WTC11 (cell line): ENCODE measurements around the gene VAMP2. TPM values are rescaled to one million over a fixed set of nuclear protein-coding genes. Genes with fewer than 3 reads are reported as not detected.

ENCODE experiments used
- ATAC-seq: fragments of 200-7000 bp; cut with Tn5 transposase; 2 replicates; pipeline ENCODE4 v1.10.0; 2021; ENCODE audit warnings: mild to moderate bottlenecking, moderate library complexity
- CTCF ChIA-PET: fragments of 300-600 bp; sonication (Branson Sonifier 250); formaldehyde crosslinking; loops from one replicate; lab custom pipeline; 2021; ENCODE audit warnings: antibody characterized with exemption; lab: Charles Lee
- POLR2A ChIA-PET: fragments of 350-600 bp; sonication (Branson Sonifier 250); formaldehyde crosslinking; loops from one replicate; lab custom pipeline; 2021; ENCODE audit warnings: antibody characterized with exemption; lab: Charles Lee
- DNase-seq: peaks from one replicate; pipeline ENCODE4 v3.0.0; 2021; ENCODE audit warnings: low spot score
- H3K27ac Mint-ChIP-seq: 2 replicates; pipeline ENCODE4 v1.8.0; 2021; ENCODE audit warnings: mixed read lengths
- H3K27me3 Mint-ChIP-seq: 2 replicates; pipeline ENCODE4 v1.8.0; 2021; ENCODE audit warnings: low read depth, mild to moderate bottlenecking, moderate library complexity, mixed read lengths
- H3K36me3 Mint-ChIP-seq: 2 replicates; pipeline ENCODE4 v1.8.0; 2021; ENCODE audit warnings: mixed read lengths
- H3K4me1 Mint-ChIP-seq: 2 replicates; pipeline ENCODE4 v1.8.0; 2022; ENCODE audit warnings: mixed read lengths
- H3K4me3 Mint-ChIP-seq: 2 replicates; pipeline ENCODE4 v1.8.0; 2021; ENCODE audit warnings: mild to moderate bottlenecking, moderate library complexity, mixed read lengths
- H3K9me3 Mint-ChIP-seq: 2 replicates; pipeline ENCODE4 v1.8.0; 2021; ENCODE audit warnings: mixed read lengths
- AFF4 ChIP-seq: sonication (generic); formaldehyde crosslinking; IDR thresholded peaks from 2 replicates; pipeline ENCODE4 v1.8.1; 2023; ENCODE audit warnings: mild to moderate bottlenecking, missing genetic modification reagents, borderline replicate concordance
- ATF2 ChIP-seq: sonication (generic); formaldehyde crosslinking; IDR thresholded peaks from 2 replicates; pipeline ENCODE4 v1.8.1; 2022; ENCODE audit warnings: low read depth, missing genetic modification reagents, borderline replicate concordance
- CBFB ChIP-seq: sonication (generic); formaldehyde crosslinking; IDR thresholded peaks from 2 replicates; pipeline ENCODE4 v1.8.1; 2022; ENCODE audit warnings: mild to moderate bottlenecking, low read depth, missing genetic modification reagents
- IRF1 ChIP-seq: sonication (generic); formaldehyde crosslinking; IDR thresholded peaks from 2 replicates; pipeline ENCODE4 v1.8.0; 2023; ENCODE audit warnings: missing genetic modification reagents
- JUN ChIP-seq: sonication (generic); formaldehyde crosslinking; IDR thresholded peaks from 2 replicates; pipeline ENCODE4 v1.8.0; 2023; ENCODE audit warnings: mild to moderate bottlenecking, missing genetic modification reagents
- MLX ChIP-seq: sonication (generic); formaldehyde crosslinking; IDR thresholded peaks from 2 replicates; pipeline ENCODE4 v1.8.1; 2023; ENCODE audit warnings: mild to moderate bottlenecking, missing genetic modification reagents, moderate library complexity
- NR1H2 ChIP-seq: sonication (generic); formaldehyde crosslinking; IDR thresholded peaks from 2 replicates; pipeline ENCODE4 v1.9.0; 2021; ENCODE audit warnings: mild to moderate bottlenecking, moderate library complexity, missing genetic modification reagents
- NR3C1 ChIP-seq: sonication (generic); formaldehyde crosslinking; conservative IDR thresholded peaks from 2 replicates; pipeline ENCODE4 v1.8.1; 2023; ENCODE audit warnings: low read depth, mild to moderate bottlenecking, missing genetic modification reagents
- OVOL2 ChIP-seq: fragments of 250-450 bp; sonication (Bioruptor Pico); IDR thresholded peaks from 2 replicates; pipeline ENCODE4 v1.9.0; 2021; ENCODE audit warnings: mild to moderate bottlenecking, borderline replicate concordance
- RELA ChIP-seq: sonication (generic); formaldehyde crosslinking; IDR thresholded peaks from 2 replicates; pipeline ENCODE4 v1.8.1; 2022; ENCODE audit warnings: missing genetic modification reagents, mild to moderate bottlenecking, borderline replicate concordance
- SMAD3 ChIP-seq: sonication (generic); formaldehyde crosslinking; IDR thresholded peaks from 2 replicates; pipeline ENCODE4 v1.8.0; 2022; ENCODE audit warnings: missing genetic modification reagents, mild to moderate bottlenecking, borderline replicate concordance
- TEAD1 ChIP-seq: sonication (generic); formaldehyde crosslinking; IDR thresholded peaks from 2 replicates; pipeline ENCODE4 v1.8.0; 2022; ENCODE audit warnings: mild to moderate bottlenecking, missing genetic modification reagents
- ZNF121 ChIP-seq: sonication (generic); formaldehyde crosslinking; IDR thresholded peaks from 2 replicates; pipeline ENCODE4 v1.8.0; 2023; ENCODE audit warnings: missing genetic modification reagents
- ZNF416 ChIP-seq: fragments of 250-450 bp; sonication (Bioruptor Pico); IDR thresholded peaks from 2 replicates; pipeline ENCODE4 v1.9.0; 2021; ENCODE audit warnings: mild to moderate bottlenecking, inconsistent platforms
- ZNF425 ChIP-seq: fragments of 250-450 bp; sonication (Bioruptor Pico); conservative IDR thresholded peaks from 2 replicates; pipeline ENCODE4 v1.9.0; 2021; ENCODE audit warnings: mild to moderate bottlenecking
- total RNA-seq: library from RNA; stranded (reverse); gene quantifications from 3 replicates; pipeline ENCODE4 v1.2.3, GENCODE V29; 2021
- TF ChIP-seq, protein P1 (sequence below): fragments of 250-450 bp; sonication (Bioruptor Pico); IDR thresholded peaks from 2 replicates; pipeline ENCODE4 v1.9.0; 2021; ENCODE audit warnings: moderate library complexity, mild to moderate bottlenecking, inconsistent platforms, borderline replicate concordance
- TF ChIP-seq, protein P2 (sequence below): sonication (generic); formaldehyde crosslinking; IDR thresholded peaks from 2 replicates; pipeline ENCODE4 v1.8.1; 2022; ENCODE audit warnings: missing genetic modification reagents, borderline replicate concordance

Gene VAMP2
- total RNA-seq, 1 experiment from 2014 or later, result 27.4 TPM

DNA sequence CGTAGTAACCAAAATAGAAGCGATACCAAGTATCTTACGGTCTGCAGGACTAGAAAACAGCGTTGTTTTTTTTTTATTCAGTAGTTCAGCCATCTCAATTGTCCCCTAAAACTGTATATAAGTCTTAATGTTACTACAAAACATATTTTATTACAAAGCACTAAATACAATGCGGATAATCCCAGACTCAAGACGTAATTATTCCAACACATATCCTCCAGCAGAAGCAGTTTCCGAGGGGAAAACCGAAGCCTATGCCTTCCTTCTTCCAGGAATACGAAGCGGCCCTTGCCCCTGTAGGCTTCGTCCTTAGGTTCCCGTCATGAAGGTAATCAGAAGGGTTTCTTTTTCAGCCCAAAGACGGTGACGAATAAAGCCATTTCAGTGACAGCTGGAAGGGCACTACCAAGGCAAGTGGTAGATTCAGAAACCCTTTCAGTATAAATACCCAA is 11.1 kb upstream of the VAMP2 start:
- no peaks in the 10 kb centered on the region for H3K27me3 Mint-ChIP-seq
- H3K4me1 Mint-ChIP-seq, result peaks cover 31% of the 10 kb centered on the region
- TF ChIP-seq NR1H2 (no peak), TEAD1 (CRISPR knock-in tag) (no peak), RELA (CRISPR knock-in tag) (no peak), ZNF121 (CRISPR knock-in tag) (no peak), IRF1 (no peak), MLX (CRISPR knock-in tag) (no peak), CBFB (CRISPR knock-in tag) (no peak), ZNF425 (CRISPR knock-in tag) (no peak)
- TF ChIP-seq, protein P1, sequence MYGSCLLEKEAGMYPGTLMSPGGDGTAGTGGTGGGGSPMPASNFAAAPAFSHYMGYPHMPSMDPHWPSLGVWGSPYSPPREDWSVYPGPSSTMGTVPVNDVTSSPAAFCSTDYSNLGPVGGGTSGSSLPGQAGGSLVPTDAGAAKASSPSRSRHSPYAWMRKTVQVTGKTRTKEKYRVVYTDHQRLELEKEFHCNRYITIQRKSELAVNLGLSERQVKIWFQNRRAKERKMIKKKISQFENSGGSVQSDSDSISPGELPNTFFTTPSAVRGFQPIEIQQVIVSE, result no peak
- TF ChIP-seq, protein P2, sequence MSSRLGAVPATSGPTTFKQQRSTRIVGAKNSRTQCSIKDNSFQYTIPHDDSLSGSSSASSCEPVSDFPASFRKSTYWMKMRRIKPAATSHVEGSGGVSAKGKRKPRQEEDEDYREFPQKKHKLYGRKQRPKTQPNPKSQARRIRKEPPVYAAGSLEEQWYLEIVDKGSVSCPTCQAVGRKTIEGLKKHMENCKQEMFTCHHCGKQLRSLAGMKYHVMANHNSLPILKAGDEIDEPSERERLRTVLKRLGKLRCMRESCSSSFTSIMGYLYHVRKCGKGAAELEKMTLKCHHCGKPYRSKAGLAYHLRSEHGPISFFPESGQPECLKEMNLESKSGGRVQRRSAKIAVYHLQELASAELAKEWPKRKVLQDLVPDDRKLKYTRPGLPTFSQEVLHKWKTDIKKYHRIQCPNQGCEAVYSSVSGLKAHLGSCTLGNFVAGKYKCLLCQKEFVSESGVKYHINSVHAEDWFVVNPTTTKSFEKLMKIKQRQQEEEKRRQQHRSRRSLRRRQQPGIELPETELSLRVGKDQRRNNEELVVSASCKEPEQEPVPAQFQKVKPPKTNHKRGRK (CRISPR knock-in tag), result no peak
- ChIA-PET CTCF (interaction anchor here (1.0 to 2.0 kb wide), 4 partner anchors 10 to 114 kb away, joined by 3 to 6 read pairs (median 4); no protein-coding TSS in a partner anchor), POLR2A (interaction anchor here (0.8 to 1.9 kb wide), 13 partner anchors 10 to 95 kb away, joined by 3 to 39 read pairs (median 4); partner anchors contain the start of gene PER1)
- H3K4me3 Mint-ChIP-seq, result peak overlapping the region; percentile 85
- H3K9me3 Mint-ChIP-seq, result no peaks in the 10 kb centered on the region
- ATAC-seq (peak; percentile 3), DNase-seq (no peak)
- H3K36me3 Mint-ChIP-seq, result no peaks in the 10 kb centered on the region
- H3K27ac Mint-ChIP-seq, result peak overlapping the region; percentile 100

DNA sequence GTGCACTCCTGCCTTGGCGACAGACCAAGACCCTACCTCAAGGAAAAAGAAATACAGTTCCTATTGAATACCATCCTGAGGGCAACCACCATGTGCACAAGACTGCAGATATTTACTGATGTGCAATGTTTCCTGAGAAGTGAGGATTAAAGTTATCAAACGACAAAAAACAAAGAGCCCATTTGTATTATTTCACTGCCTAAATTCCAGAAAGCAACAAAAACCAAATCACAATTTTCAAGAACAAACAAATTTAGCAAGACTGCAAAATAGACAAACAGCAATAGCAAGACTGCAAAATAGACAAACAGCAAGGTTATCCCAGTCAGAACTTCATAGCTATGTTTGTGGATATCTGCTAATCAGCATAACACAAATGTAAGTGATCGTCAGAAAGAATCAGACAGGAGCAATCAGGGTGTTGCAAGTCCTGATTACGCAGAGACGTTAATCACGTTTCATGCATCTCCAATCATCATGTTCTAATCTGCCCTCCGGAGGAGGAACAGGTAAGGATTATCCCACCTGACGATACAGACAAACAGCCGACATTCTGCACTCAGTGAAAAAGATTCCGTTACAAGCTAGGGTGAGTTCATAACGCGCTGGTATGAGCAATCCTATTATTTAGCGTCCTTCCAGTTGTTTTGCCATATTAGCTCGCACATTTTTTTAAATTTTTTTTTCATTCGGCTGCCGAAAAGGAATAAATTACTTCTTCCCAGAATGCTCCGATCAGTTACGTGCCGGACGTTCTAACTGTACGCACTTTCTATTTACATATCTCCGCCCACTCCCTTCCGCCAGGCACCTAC is 10.5 kb upstream of the VAMP2 start:
- CTCF ChIA-PET, result interaction anchor here (1.0 to 2.0 kb wide), 4 partner anchors 9 to 113 kb away, joined by 3 to 6 read pairs (median 4); no protein-coding TSS in a partner anchor
- POLR2A ChIA-PET, result interaction anchor here (0.5 to 1.9 kb wide), 18 partner anchors 9 to 100 kb away, joined by 3 to 39 read pairs (median 4); partner anchors contain the start of genes HES7 and PER1
- DNase-seq (peak; percentile 66), ATAC-seq (peak; percentile 70)
- Mint-ChIP-seq H3K27me3 (no peaks in the 10 kb centered on the region), H3K4me3 (peak overlapping the region; percentile 85), H3K4me1 (peaks cover 31% of the 10 kb centered on the region), H3K36me3 (no peaks in the 10 kb centered on the region), H3K9me3 (no peaks in the 10 kb centered on the region), H3K27ac (peak overlapping the region; percentile 100)
- TF ChIP-seq ZNF121 (CRISPR knock-in tag), result peak; percentile 74; the same call in 1 of the 2 replicates
- peak; percentile 92; the same call in 1 of the 2 replicates for TF ChIP-seq NR3C1 (CRISPR knock-in tag)
- TF ChIP-seq OVOL2 (CRISPR knock-in tag), result peak; percentile 99
- peak; percentile 97 for TF ChIP-seq JUN (CRISPR knock-in tag)
- TF ChIP-seq, protein P1, result peak; percentile 99
- peak; percentile 88; the same call in 1 of the 2 replicates for TF ChIP-seq ATF2
- TF ChIP-seq SMAD3 (CRISPR knock-in tag), result peak; percentile 92
- peak; percentile 100 for TF ChIP-seq ZNF416 (CRISPR knock-in tag)
- peak; percentile 94; the same call in 1 of the 2 replicates for TF ChIP-seq AFF4 (CRISPR knock-in tag)
